Measurements from ENCODE around the gene PKIB. TPM values are rescaled to one million over a fixed set of nuclear protein-coding genes. Genes with fewer than 3 reads are reported as not detected.
A peak's percentile ranks its signal among the peaks of the same experiment; 100 is the strongest.

PKIB gene
- total RNA-seq, 1 donor from 2014 or later = 74.6 TPM

GRCh38 chr6:122736163-122736562, 126.0 kb downstream of the PKIB start:
- Mint-ChIP-seq H3K4me1 (ENCODE audit: low read depth, unreplicated experiment) (peaks cover 7% of the 10 kb centered on the region), H3K27ac (ENCODE audit: unreplicated experiment) (peak overlapping the region; percentile 34), H3K4me3 (ENCODE audit: unreplicated experiment) (no peak overlapping the region), H3K36me3 (ENCODE audit: low read depth, unreplicated experiment) (no peaks in the 10 kb centered on the region), H3K27me3 (ENCODE audit: low read depth, unreplicated experiment) (no peaks in the 10 kb centered on the region), H3K9me3 (ENCODE audit: unreplicated experiment) (no peaks in the 10 kb centered on the region)
- FAIRE-seq (no peak), DNase-seq (ENCODE audit: low read depth) (no peak)
- Histone ChIP-seq H3K27ac (ENCODE audit: low read depth, low read length) (no peak overlapping the region), H3K27me3 (ENCODE audit: insufficient read depth, low read length) (no peaks in the 10 kb centered on the region), H3K9me3 (ENCODE audit: insufficient read depth, low read depth, low read length) (no peaks in the 10 kb centered on the region), H2AFZ (ENCODE audit: low read depth, low read length) (no peak overlapping the region), H3K4me3 (ENCODE audit: insufficient read depth, low read depth, low read length) (no peak overlapping the region), H3K4me1 (ENCODE audit: insufficient read depth, low read length) (no peaks in the 10 kb centered on the region), H3K9ac (ENCODE audit: low read length) (no peak overlapping the region), H3K36me3 (ENCODE audit: insufficient read depth, low read length) (no peaks in the 10 kb centered on the region), H3K4me2 (ENCODE audit: low read length) (no peak overlapping the region), H3K79me2 (ENCODE audit: insufficient read depth, low read length) (no peaks in the 10 kb centered on the region), H4K20me1 (ENCODE audit: insufficient read depth, low read length) (no peaks in the 10 kb centered on the region)
- TF ChIP-seq EZH2 (IDR thresholded peaks at IDR 0.05; ENCODE audit: insufficient read depth, low read length) = no peak
- TF ChIP-seq CTCF (IDR thresholded peaks at IDR 0.05; ENCODE audit: insufficient read depth, low read depth, low read length) = no peak

GRCh38 chr6:122736616-122737015, 126.4 kb downstream of the PKIB start:
- H3K9me3 ChIP-seq (ENCODE audit: insufficient read depth, low read depth, low read length) = no peaks in the 10 kb centered on the region
- no peaks in the 10 kb centered on the region for H3K27me3 ChIP-seq (ENCODE audit: insufficient read depth, low read length)
- no peak for FAIRE-seq
- Mint-ChIP-seq H3K36me3 (ENCODE audit: low read depth, unreplicated experiment) (no peaks in the 10 kb centered on the region), H3K4me3 (ENCODE audit: unreplicated experiment) (no peak overlapping the region), H3K9me3 (ENCODE audit: unreplicated experiment) (no peaks in the 10 kb centered on the region), H3K4me1 (ENCODE audit: low read depth, unreplicated experiment) (peaks cover 7% of the 10 kb centered on the region), H3K27ac (ENCODE audit: unreplicated experiment) (no peak overlapping the region), H3K27me3 (ENCODE audit: low read depth, unreplicated experiment) (no peaks in the 10 kb centered on the region)
- H3K36me3 ChIP-seq (ENCODE audit: insufficient read depth, low read length) = no peaks in the 10 kb centered on the region
- no peak for DNase-seq (ENCODE audit: low read depth)
- no peaks in the 10 kb centered on the region for H3K79me2 ChIP-seq (ENCODE audit: insufficient read depth, low read length)
- no peaks in the 10 kb centered on the region for H4K20me1 ChIP-seq (ENCODE audit: insufficient read depth, low read length)
- TF ChIP-seq EZH2 (IDR thresholded peaks at IDR 0.05; ENCODE audit: insufficient read depth, low read length) (no peak), CTCF (IDR thresholded peaks at IDR 0.05; ENCODE audit: insufficient read depth, low read depth, low read length) (no peak)
- no peak overlapping the region for H2AFZ ChIP-seq (ENCODE audit: low read depth, low read length)
- no peak overlapping the region for H3K27ac ChIP-seq (ENCODE audit: low read depth, low read length)
- H3K4me1 ChIP-seq (ENCODE audit: insufficient read depth, low read length) = no peaks in the 10 kb centered on the region
- no peak overlapping the region for H3K4me3 ChIP-seq (ENCODE audit: insufficient read depth, low read depth, low read length)
- no peak overlapping the region for H3K9ac ChIP-seq (ENCODE audit: low read length)
- no peak overlapping the region for H3K4me2 ChIP-seq (ENCODE audit: low read length)

- H3K4me1 ChIP-seq (ENCODE audit: insufficient read depth, low read length) = no peaks in the 10 kb centered on the region
- no peak for TF ChIP-seq CTCF (IDR thresholded peaks at IDR 0.05; ENCODE audit: insufficient read depth, low read depth, low read length)
- no peak for TF ChIP-seq EZH2 (IDR thresholded peaks at IDR 0.05; ENCODE audit: insufficient read depth, low read length)
- Mint-ChIP-seq H3K4me1 (ENCODE audit: low read depth, unreplicated experiment) (peaks cover 7% of the 10 kb centered on the region), H3K9me3 (ENCODE audit: unreplicated experiment) (peaks cover 2% of the 10 kb centered on the region), H3K4me3 (ENCODE audit: unreplicated experiment) (no peak overlapping the region), H3K36me3 (ENCODE audit: low read depth, unreplicated experiment) (no peaks in the 10 kb centered on the region), H3K27ac (ENCODE audit: unreplicated experiment) (no peak overlapping the region), H3K27me3 (ENCODE audit: low read depth, unreplicated experiment) (no peaks in the 10 kb centered on the region)
- H3K4me2 ChIP-seq (ENCODE audit: low read length) = no peak overlapping the region
- no peaks in the 10 kb centered on the region for H3K9me3 ChIP-seq (ENCODE audit: insufficient read depth, low read depth, low read length)
- H4K20me1 ChIP-seq (ENCODE audit: insufficient read depth, low read length) = no peaks in the 10 kb centered on the region
- no peak for FAIRE-seq
- no peak overlapping the region for H2AFZ ChIP-seq (ENCODE audit: low read depth, low read length)
- DNase-seq (ENCODE audit: low read depth) = no peak
- H3K27ac ChIP-seq (ENCODE audit: low read depth, low read length) = no peak overlapping the region
- H3K9ac ChIP-seq (ENCODE audit: low read length) = no peak overlapping the region
- no peak overlapping the region for H3K4me3 ChIP-seq (ENCODE audit: insufficient read depth, low read depth, low read length)
- no peaks in the 10 kb centered on the region for H3K36me3 ChIP-seq (ENCODE audit: insufficient read depth, low read length)
- no peaks in the 10 kb centered on the region for H3K79me2 ChIP-seq (ENCODE audit: insufficient read depth, low read length)
- no peaks in the 10 kb centered on the region for H3K27me3 ChIP-seq (ENCODE audit: insufficient read depth, low read length)
Observed at GRCh38 chr6:122740091-122740490, 129.9 kb downstream of the PKIB start.

Data from astrocyte (in vitro differentiated cells and primary cell).